Keratinocyte (primary cell): ENCODE data around the gene TRIM59. TPM values are rescaled to one million over a fixed set of nuclear protein-coding genes. Genes with fewer than 3 reads are reported as not detected.

Experiments used
- DNase-seq: peaks from one replicate; pipeline ENCODE4 v3.0.0-alpha.2; 2011; ENCODE audit warnings: low read depth, missing footprints, low spot score
- FAIRE-seq: peaks from 2 replicates; lab custom pipeline; 2011; peaks lifted over from hg19 to GRCh38; lab: Jason Lieb, UNC
- H2AFZ ChIP-seq: 2 replicates; pipeline ENCODE4 v1.6.0; 2012; ENCODE audit warnings: low read length, control low read depth, inconsistent platforms; ENCODE audit not compliant: control insufficient read depth
- H3K27ac ChIP-seq: 2 replicates; pipeline ENCODE4 v1.5.1; 2011; ENCODE audit warnings: low read length; ENCODE audit not compliant: control insufficient read depth, insufficient read depth
- H3K27me3 ChIP-seq: 3 replicates; pipeline ENCODE4 v1.6.0; 2011; ENCODE audit warnings: low read length; ENCODE audit not compliant: control insufficient read depth, insufficient read depth; ENCODE audit errors: extremely low read depth
- H3K36me3 ChIP-seq, 2 experiments: 2 replicates in 1 of 2; 3 replicates in 1 of 2; pipeline ENCODE4 v1.5.1; 2011; ENCODE audit warnings: low read length in 2 of 2, mild to moderate bottlenecking in 1 of 2; ENCODE audit not compliant: control insufficient read depth in 2 of 2, insufficient read depth in 2 of 2; ENCODE audit errors: extremely low read depth in 1 of 2
- H3K4me1 ChIP-seq: 3 replicates; pipeline ENCODE4 v1.5.1; 2011; ENCODE audit warnings: low read length; ENCODE audit not compliant: control insufficient read depth, insufficient read depth; ENCODE audit errors: extremely low read depth
- H3K4me2 ChIP-seq: 3 replicates; pipeline ENCODE4 v1.6.0; 2011; ENCODE audit warnings: low read depth, low read length; ENCODE audit not compliant: control insufficient read depth, insufficient read depth; ENCODE audit errors: extremely low read depth
- H3K4me3 ChIP-seq, 3 experiments: fragments of 200-600 bp in 1 of 3; sonication (generic) in 1 of 3; 2 replicates in 2 of 3; 3 replicates in 1 of 3; pipeline ENCODE4 v1.5.1; 2011 to 2016; ENCODE audit warnings: low read length in 3 of 3, mild to moderate bottlenecking in 3 of 3, control low read depth in 2 of 3, inconsistent platforms in 1 of 3, low read depth in 1 of 3, mixed read lengths in 1 of 3, mixed run types in 1 of 3, moderate library complexity in 1 of 3; ENCODE audit not compliant: control insufficient read depth in 2 of 3, insufficient read depth in 2 of 3; ENCODE audit errors: extremely low read depth in 1 of 3
- H3K79me2 ChIP-seq: 2 replicates; pipeline ENCODE4 v1.6.0; 2012; ENCODE audit warnings: low read length; ENCODE audit not compliant: control insufficient read depth, insufficient read depth
- H3K9ac ChIP-seq: 3 replicates; pipeline ENCODE4 v1.6.0; 2011; ENCODE audit warnings: low read length; ENCODE audit not compliant: control insufficient read depth, insufficient read depth; ENCODE audit errors: extremely low read depth
- H3K9me1 ChIP-seq: 3 replicates; pipeline ENCODE4 v1.6.0; 2011; ENCODE audit warnings: low read length; ENCODE audit not compliant: control insufficient read depth, insufficient read depth; ENCODE audit errors: extremely low read depth
- H3K9me3 ChIP-seq: 2 replicates; pipeline ENCODE4 v1.5.1; 2012; ENCODE audit warnings: low read depth, low read length; ENCODE audit not compliant: control insufficient read depth
- H4K20me1 ChIP-seq: 3 replicates; pipeline ENCODE4 v1.6.0; 2011; ENCODE audit warnings: low read length; ENCODE audit not compliant: control insufficient read depth, insufficient read depth; ENCODE audit errors: extremely low read depth
- CTCF ChIP-seq, 3 experiments: IDR thresholded peaks in 1 of 3; conservative IDR thresholded peaks in 1 of 3; optimal IDR thresholded peaks in 1 of 3; 2 replicates in 2 of 3; 3 replicates in 1 of 3; pipeline versions ENCODE3 to v1.5.1; 2011; ENCODE audit warnings: low read length in 3 of 3, mild to moderate bottlenecking in 3 of 3, moderate library complexity in 2 of 3, control low read depth in 1 of 3, inconsistent platforms in 1 of 3; ENCODE audit not compliant: insufficient read depth in 2 of 3; ENCODE audit errors: extremely low read depth in 1 of 3
- EZH2 ChIP-seq: IDR thresholded peaks from one replicate; pipeline ENCODE4 v1.6.1; 2012; ENCODE audit warnings: inconsistent platforms, mild to moderate bottlenecking, low read length, moderate library complexity
- dilution Hi-C: fragments of 300-500 bp; cut with MboI; formaldehyde crosslinking; loops from one replicate; pipeline ENCODE4 v1.7.0; 2020; ENCODE audit warnings: low sequenced_read_pairs; ENCODE audit not compliant: extremely low pct_ligation_motif_present
- polyA plus RNA-seq, 5 experiments: library from polyadenylated mRNA; depleted of rRNA in 3 of 5; stranded (reverse) in 3 of 5; stranded (forward) in 1 of 5; unstranded in 1 of 5; fragments of >200 nt; gene quantifications; 1 replicate in 1 of 5; 2 replicates in 3 of 5; 3 replicates in 1 of 5; pipeline versions ENCODE4 v1.2.1 to v1.2.3, GENCODE V29; 2011 to 2012; ENCODE audit warnings: missing spikeins in 2 of 5, low read depth in 1 of 5, low replicate concordance in 1 of 5

Gene TRIM59
- polyA plus RNA-seq, 1 donor (not counting 4 experiments of a cell fraction or from before 2014, with no cell fraction given) = 8.0 TPM

GRCh38 chr3:160401291-160402095, 48.1 kb downstream of the TRIM59 start:
- H3K27ac ChIP-seq = peak overlapping the region; percentile 96
- H2AFZ ChIP-seq = no peak overlapping the region

GRCh38 chr3:160400702-160401150, 48.9 kb downstream of the TRIM59 start:
- no peaks in the 10 kb centered on the region for H3K36me3 ChIP-seq
- no peaks in the 10 kb centered on the region for H3K9me1 ChIP-seq
- peak overlapping the region; percentile 96 for H3K27ac ChIP-seq
- no peaks in the 10 kb centered on the region for H3K9me3 ChIP-seq
- peaks cover 83% of the 10 kb centered on the region for H3K79me2 ChIP-seq
- DNase-seq (no peak), FAIRE-seq (no peak)
- H3K4me3 ChIP-seq = peak overlapping the region; percentile 72 to 100 (median 92)
- H3K27me3 ChIP-seq = no peaks in the 10 kb centered on the region
- H2AFZ ChIP-seq = peak overlapping the region; percentile 97
- peak overlapping the region; percentile 97 for H3K9ac ChIP-seq
- TF ChIP-seq CTCF (optimal IDR thresholded peaks at IDR 0.05 in 1 of 3, IDR thresholded peaks at IDR 0.05 in 1 of 3, conservative IDR thresholded peaks at IDR 0.05 in 1 of 3; ENCODE audit: extremely low read depth in 1 of 3, insufficient read depth in 2 of 3, low read length in 3 of 3) (no peak), EZH2 (no peak)
- peaks cover 19% of the 10 kb centered on the region for H3K4me1 ChIP-seq
- peak overlapping the region; percentile 81 for H3K4me2 ChIP-seq
- peaks cover 6% of the 10 kb centered on the region for H4K20me1 ChIP-seq
- dilution Hi-C loops = no loop called here

More at GRCh38 chr3:160401291-160402095, 48.1 kb downstream of the TRIM59 start:
- Histone ChIP-seq H3K27me3 (no peaks in the 10 kb centered on the region), H3K9ac (peak overlapping the region; percentile 97), H3K79me2 (peaks cover 90% of the 10 kb centered on the region), H3K4me3 (peak overlapping the region; percentile 72 to 100 (median 92)), H3K36me3 (no peaks in the 10 kb centered on the region), H3K4me2 (peak overlapping the region; percentile 81), H3K9me3 (no peaks in the 10 kb centered on the region), H3K9me1 (no peaks in the 10 kb centered on the region), H4K20me1 (peaks cover 6% of the 10 kb centered on the region), H3K4me1 (peaks cover 19% of the 10 kb centered on the region)
- FAIRE-seq (no peak), DNase-seq (no peak)
- TF ChIP-seq CTCF (optimal IDR thresholded peaks at IDR 0.05 in 1 of 3, IDR thresholded peaks at IDR 0.05 in 1 of 3, conservative IDR thresholded peaks at IDR 0.05 in 1 of 3; ENCODE audit: extremely low read depth in 1 of 3, insufficient read depth in 2 of 3, low read length in 3 of 3) = no peak
- TF ChIP-seq EZH2 = no peak
- dilution Hi-C loops = no loop called here
